ENCODE data around the gene OPCML.

DNA sequence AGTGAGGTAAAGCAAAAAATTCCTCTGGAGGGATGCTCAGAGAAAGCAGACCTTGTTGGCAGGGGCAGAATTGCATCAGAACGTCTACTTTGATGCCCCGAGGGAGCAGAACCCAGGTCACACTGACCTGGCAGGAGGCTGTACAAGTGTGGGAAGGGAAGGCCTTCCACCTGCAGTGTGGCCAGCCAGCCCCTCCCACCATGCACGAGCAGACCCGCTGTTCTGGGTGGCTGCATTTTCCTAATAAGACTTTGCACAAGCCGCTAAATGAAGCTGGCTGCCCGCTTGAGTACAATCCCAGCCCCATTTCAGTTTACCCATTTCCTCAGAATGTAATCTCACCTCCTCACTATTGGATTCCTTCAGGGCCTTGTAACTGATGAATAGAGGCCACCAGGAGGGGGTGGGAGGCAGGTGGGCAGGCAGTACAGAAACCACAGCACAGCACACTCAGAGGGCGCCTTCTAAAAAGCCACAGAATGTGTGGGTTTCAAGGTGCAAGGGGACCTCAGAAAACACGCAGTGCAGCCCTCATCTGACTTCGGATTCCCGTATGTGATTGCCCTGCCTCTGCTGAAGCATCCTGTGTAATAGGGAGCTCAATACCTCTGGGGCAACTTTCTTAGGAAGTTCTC lies 316.6 kb downstream of the OPCML start:
- TF ChIP-seq POLR2A (IDR thresholded peaks at IDR 0.05) = no peak
- TF ChIP-seq, protein P1, sequence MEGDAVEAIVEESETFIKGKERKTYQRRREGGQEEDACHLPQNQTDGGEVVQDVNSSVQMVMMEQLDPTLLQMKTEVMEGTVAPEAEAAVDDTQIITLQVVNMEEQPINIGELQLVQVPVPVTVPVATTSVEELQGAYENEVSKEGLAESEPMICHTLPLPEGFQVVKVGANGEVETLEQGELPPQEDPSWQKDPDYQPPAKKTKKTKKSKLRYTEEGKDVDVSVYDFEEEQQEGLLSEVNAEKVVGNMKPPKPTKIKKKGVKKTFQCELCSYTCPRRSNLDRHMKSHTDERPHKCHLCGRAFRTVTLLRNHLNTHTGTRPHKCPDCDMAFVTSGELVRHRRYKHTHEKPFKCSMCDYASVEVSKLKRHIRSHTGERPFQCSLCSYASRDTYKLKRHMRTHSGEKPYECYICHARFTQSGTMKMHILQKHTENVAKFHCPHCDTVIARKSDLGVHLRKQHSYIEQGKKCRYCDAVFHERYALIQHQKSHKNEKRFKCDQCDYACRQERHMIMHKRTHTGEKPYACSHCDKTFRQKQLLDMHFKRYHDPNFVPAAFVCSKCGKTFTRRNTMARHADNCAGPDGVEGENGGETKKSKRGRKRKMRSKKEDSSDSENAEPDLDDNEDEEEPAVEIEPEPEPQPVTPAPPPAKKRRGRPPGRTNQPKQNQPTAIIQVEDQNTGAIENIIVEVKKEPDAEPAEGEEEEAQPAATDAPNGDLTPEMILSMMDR (IDR thresholded peaks at IDR 0.05) = no peak

All from lower leg skin (tissue), 3 donors.